DND-41 (cell line): ENCODE measurements around the gene PAK1.

Experiments
- ATAC-seq: fragments of 200-7000 bp; cut with Tn5 transposase; 3 replicates; pipeline ENCODE4 v1.9.1; 2021; ENCODE audit warnings: low read depth; ENCODE audit not compliant: insufficient read depth
- DNase-seq: peaks from one replicate; pipeline ENCODE4 v3.0.0-alpha.2; 2020
- H2AFZ ChIP-seq: 2 replicates; pipeline ENCODE4 v1.6.0; 2012; ENCODE audit warnings: low read depth, low read length
- H3K27ac ChIP-seq: 2 replicates; pipeline ENCODE4 v1.5.1; 2012; ENCODE audit warnings: low read length, inconsistent platforms
- H3K27me3 ChIP-seq: fragments of 200-600 bp; sonication (generic); 2 replicates; pipeline ENCODE4 v1.6.0; 2012; ENCODE audit warnings: low read length, mild to moderate bottlenecking, inconsistent platforms; ENCODE audit not compliant: insufficient read depth, poor library complexity
- H3K36me3 ChIP-seq: 2 replicates; pipeline ENCODE4 v1.5.1; 2012; ENCODE audit warnings: low read length, inconsistent platforms; ENCODE audit not compliant: insufficient read depth
- H3K4me1 ChIP-seq: 2 replicates; pipeline ENCODE4 v1.5.1; 2012; ENCODE audit warnings: mild to moderate bottlenecking, low read length; ENCODE audit not compliant: insufficient read depth
- H3K4me2 ChIP-seq: 2 replicates; pipeline ENCODE4 v1.6.0; 2012; ENCODE audit warnings: mild to moderate bottlenecking, moderate library complexity, low read length, inconsistent platforms; ENCODE audit not compliant: insufficient read depth
- H3K4me3 ChIP-seq, 2 experiments: fragments of 200-600 bp in 1 of 2; shearing (Covaris generic) in 1 of 2; 2 replicates each; pipeline ENCODE4 v1.5.1; 2012 to 2016; ENCODE audit warnings: inconsistent platforms in 2 of 2, low read length in 2 of 2, mild to moderate bottlenecking in 2 of 2, low read depth in 1 of 2, moderate library complexity in 1 of 2
- H3K79me2 ChIP-seq: 2 replicates; pipeline ENCODE4 v1.6.0; 2012; ENCODE audit warnings: low read length, inconsistent platforms; ENCODE audit not compliant: insufficient read depth
- H3K9ac ChIP-seq: 2 replicates; pipeline ENCODE4 v1.6.0; 2012; ENCODE audit warnings: low read depth, mild to moderate bottlenecking, inconsistent platforms, low read length, moderate library complexity
- H3K9me3 ChIP-seq: 2 replicates; pipeline ENCODE4 v1.5.1; 2012; ENCODE audit warnings: low read length, moderate library complexity, mild to moderate bottlenecking, inconsistent platforms; ENCODE audit not compliant: insufficient read depth, severe bottlenecking
- H4K20me1 ChIP-seq: 2 replicates; pipeline ENCODE4 v1.6.0; 2012; ENCODE audit warnings: low read length; ENCODE audit not compliant: insufficient read depth
- CTCF ChIP-seq: IDR thresholded peaks from 2 replicates; pipeline ENCODE4 v1.5.1; 2012; ENCODE audit warnings: borderline replicate concordance, low read length, moderate library complexity, mild to moderate bottlenecking; ENCODE audit not compliant: poor library complexity, severe bottlenecking; ENCODE audit errors: extremely low read depth
- EZH2 ChIP-seq: IDR thresholded peaks from 3 replicates; pipeline ENCODE4 v1.6.1; 2012; ENCODE audit warnings: borderline replicate concordance, low read depth, mild to moderate bottlenecking, moderate library complexity, low read length, inconsistent platforms; ENCODE audit not compliant: severe bottlenecking

The PAK1 gene

DNA sequence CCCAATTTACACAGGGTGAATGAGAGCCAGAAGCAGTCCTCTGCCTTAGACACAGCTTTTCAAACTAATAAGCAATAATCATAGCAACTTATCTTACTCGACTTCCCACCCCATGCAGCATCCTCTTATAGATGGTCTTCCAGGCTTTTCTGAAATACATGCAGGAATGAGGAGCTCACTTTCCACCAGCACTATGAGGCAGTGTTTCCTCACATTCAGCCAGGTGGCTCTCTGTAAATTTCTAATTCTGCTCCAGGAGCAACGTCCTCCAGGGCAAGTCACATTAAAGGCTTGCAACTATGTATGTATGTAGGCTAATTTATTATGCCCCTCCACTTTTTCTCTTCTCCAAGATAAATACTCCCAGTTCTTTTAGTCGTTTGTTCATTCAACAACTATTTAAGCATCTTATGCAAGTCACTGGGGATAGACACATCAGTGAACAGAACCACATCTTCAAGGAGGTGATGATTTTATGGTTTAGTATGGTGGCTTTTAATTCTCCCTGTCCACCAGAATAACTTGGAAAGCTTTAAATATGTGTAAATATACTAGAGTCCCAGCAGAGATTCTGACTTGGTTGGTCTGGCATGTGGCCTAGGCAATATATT lies 59.9 kb downstream of the PAK1 start:
- no peak for DNase-seq

DNA sequence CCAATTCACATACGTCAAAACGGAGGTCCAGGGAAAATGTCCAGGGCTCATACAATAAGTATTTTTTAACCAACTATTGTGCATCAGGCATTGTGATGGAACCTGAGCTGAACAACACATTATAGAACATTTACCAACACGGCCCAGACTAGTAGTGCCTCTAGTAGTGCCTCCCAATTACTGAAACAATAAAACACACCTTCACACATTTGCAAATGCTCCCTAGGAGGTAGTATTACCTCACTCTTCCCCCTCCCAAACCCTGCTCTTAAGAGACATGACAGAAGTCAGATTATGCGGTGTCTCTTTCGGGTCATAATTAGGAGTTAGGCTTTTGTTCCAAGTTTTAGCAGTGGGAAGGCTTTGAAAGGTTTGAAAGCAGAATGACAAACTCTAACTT lies 61.1 kb downstream of the PAK1 start:
- peaks cover 30% of the 10 kb centered on the region for H3K79me2 ChIP-seq
- H2AFZ ChIP-seq: peak overlapping the region; percentile 87
- no peaks in the 10 kb centered on the region for H4K20me1 ChIP-seq
- H3K27ac ChIP-seq: no peak overlapping the region
- TF ChIP-seq EZH2 (no peak), CTCF (no peak)
- no peak for ATAC-seq
- no peaks in the 10 kb centered on the region for H3K9me3 ChIP-seq
- H3K36me3 ChIP-seq: no peaks in the 10 kb centered on the region
- DNase-seq: no peak
- no peak overlapping the region for H3K4me2 ChIP-seq
- H3K9ac ChIP-seq: no peak overlapping the region; the same call in 1 of the 2 replicates
- H3K4me3 ChIP-seq: no peak overlapping the region
- H3K27me3 ChIP-seq: no peaks in the 10 kb centered on the region
- peaks cover 32% of the 10 kb centered on the region for H3K4me1 ChIP-seq

More for the DNA sequence above, 59.9 kb downstream of the PAK1 start:
- Histone ChIP-seq H3K27ac (no peak overlapping the region), H2AFZ (no peak overlapping the region), H4K20me1 (no peaks in the 10 kb centered on the region), H3K9ac (no peak overlapping the region), H3K4me1 (peaks cover 25% of the 10 kb centered on the region), H3K36me3 (no peaks in the 10 kb centered on the region), H3K79me2 (peaks cover 22% of the 10 kb centered on the region), H3K4me2 (no peak overlapping the region), H3K9me3 (no peaks in the 10 kb centered on the region), H3K4me3 (no peak overlapping the region), H3K27me3 (no peaks in the 10 kb centered on the region)
- TF ChIP-seq CTCF: peak; percentile 6
- TF ChIP-seq EZH2: no peak
- no peak for ATAC-seq

- H3K4me3 ChIP-seq: peak overlapping the region; percentile 50 to 68
- peaks cover 37% of the 10 kb centered on the region for H3K79me2 ChIP-seq
- ATAC-seq: peak; percentile 94
- DNase-seq: peak; percentile 92
- no peaks in the 10 kb centered on the region for H4K20me1 ChIP-seq
- H3K4me1 ChIP-seq: peaks cover 32% of the 10 kb centered on the region
- peak overlapping the region; percentile 88 for H3K4me2 ChIP-seq
- peak; percentile 50 for TF ChIP-seq CTCF
- no peak for TF ChIP-seq EZH2
- no peaks in the 10 kb centered on the region for H3K27me3 ChIP-seq
- H3K27ac ChIP-seq: peak overlapping the region; percentile 71
- H2AFZ ChIP-seq: peak overlapping the region; percentile 87
- H3K9me3 ChIP-seq: no peaks in the 10 kb centered on the region
- peak overlapping the region; percentile 78 for H3K9ac ChIP-seq
- no peaks in the 10 kb centered on the region for H3K36me3 ChIP-seq
Measured at GRCh38 chr11:77411717-77412441, 62.0 kb downstream of the PAK1 start.
